ENCODE measurements around the gene GXYLT1. TPM values are rescaled to one million over a fixed set of nuclear protein-coding genes. Genes with fewer than 3 reads are reported as not detected.

The GXYLT1 gene
- total and polyA plus RNA-seq, 2 experiments from 2014 or later = 3.9 to 13.4 TPM

- no peaks in the 10 kb centered on the region for H3K36me3 ChIP-seq (ENCODE audit: insufficient read depth)
- no peaks in the 10 kb centered on the region for H3K79me2 ChIP-seq (replicated peaks; ENCODE audit: insufficient read depth)
- no peak overlapping the region for H3K4me3 ChIP-seq
- Mint-ChIP-seq H3K27me3 (ENCODE audit: insufficient read depth, low read depth, poor library complexity) (no peaks in the 10 kb centered on the region), H3K9me3 (no peaks in the 10 kb centered on the region), H3K27ac (no peak overlapping the region), H3K36me3 (ENCODE audit: low read depth) (no peaks in the 10 kb centered on the region), H3K4me1 (peaks cover 12% of the 10 kb centered on the region; the same call in 2 of the 3 replicates), H3K4me3 (no peak overlapping the region)
- no peak overlapping the region for H3K4me2 ChIP-seq
- ATAC-seq = no peak
- peaks cover 11% of the 10 kb centered on the region for H3K4me1 ChIP-seq (ENCODE audit: insufficient read depth)
- peaks cover 4% of the 10 kb centered on the region; the same call in 1 of the 2 replicates for H3K9me2 ChIP-seq (ENCODE audit: insufficient read depth)
- DNase-seq (ENCODE audit: low spot score) = no peak
- no peak overlapping the region for H2AFZ ChIP-seq
- no peak overlapping the region for H3K27ac ChIP-seq (ENCODE audit: low read depth)
- H3F3A ChIP-seq (replicated peaks; ENCODE audit: low read depth) = no peaks in the 10 kb centered on the region
- no peak for TF ChIP-seq ETS1 (IDR thresholded peaks at IDR 0.05)
- TF ChIP-seq JUNB (IDR thresholded peaks at IDR 0.05; ENCODE audit: unreplicated experiment) = no peak
- no peak for TF ChIP-seq ZNF114 (CRISPR knock-in tag; IDR thresholded peaks at IDR 0.05)
- no peak for TF ChIP-seq NANOG (IDR thresholded peaks at IDR 0.05; ENCODE audit: borderline replicate concordance)
- TF ChIP-seq ZNF331 (CRISPR knock-in tag; IDR thresholded peaks at IDR 0.05; ENCODE audit: low read depth) = no peak
- no peak for TF ChIP-seq EZH2 (IDR thresholded peaks at IDR 0.05; ENCODE audit: low read depth, unreplicated experiment)
- no peak for TF ChIP-seq REST (IDR thresholded peaks at IDR 0.05; ENCODE audit: unreplicated experiment)
- no peak for TF ChIP-seq EZH2phosphoT487 (IDR thresholded peaks at IDR 0.05; ENCODE audit: unreplicated experiment)
- no peak for TF ChIP-seq CREB1 (CRISPR knock-in tag; IDR thresholded peaks at IDR 0.05; ENCODE audit: low read depth)
- no peak for TF ChIP-seq STAT1 (IDR thresholded peaks at IDR 0.05; ENCODE audit: unreplicated experiment)
- TF ChIP-seq, protein P1, sequence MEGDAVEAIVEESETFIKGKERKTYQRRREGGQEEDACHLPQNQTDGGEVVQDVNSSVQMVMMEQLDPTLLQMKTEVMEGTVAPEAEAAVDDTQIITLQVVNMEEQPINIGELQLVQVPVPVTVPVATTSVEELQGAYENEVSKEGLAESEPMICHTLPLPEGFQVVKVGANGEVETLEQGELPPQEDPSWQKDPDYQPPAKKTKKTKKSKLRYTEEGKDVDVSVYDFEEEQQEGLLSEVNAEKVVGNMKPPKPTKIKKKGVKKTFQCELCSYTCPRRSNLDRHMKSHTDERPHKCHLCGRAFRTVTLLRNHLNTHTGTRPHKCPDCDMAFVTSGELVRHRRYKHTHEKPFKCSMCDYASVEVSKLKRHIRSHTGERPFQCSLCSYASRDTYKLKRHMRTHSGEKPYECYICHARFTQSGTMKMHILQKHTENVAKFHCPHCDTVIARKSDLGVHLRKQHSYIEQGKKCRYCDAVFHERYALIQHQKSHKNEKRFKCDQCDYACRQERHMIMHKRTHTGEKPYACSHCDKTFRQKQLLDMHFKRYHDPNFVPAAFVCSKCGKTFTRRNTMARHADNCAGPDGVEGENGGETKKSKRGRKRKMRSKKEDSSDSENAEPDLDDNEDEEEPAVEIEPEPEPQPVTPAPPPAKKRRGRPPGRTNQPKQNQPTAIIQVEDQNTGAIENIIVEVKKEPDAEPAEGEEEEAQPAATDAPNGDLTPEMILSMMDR (conservative IDR thresholded peaks at IDR 0.05; ENCODE audit: low read depth in 2 of 2) = no peak
- no peak for TF ChIP-seq ZNF462 (CRISPR knock-in tag; IDR thresholded peaks at IDR 0.05)
- no peak for TF ChIP-seq POLR2AphosphoS5 (IDR thresholded peaks at IDR 0.05; ENCODE audit: low read depth)
- H4K20me1 ChIP-seq (replicated peaks; ENCODE audit: insufficient read depth) = no peaks in the 10 kb centered on the region
- no peaks in the 10 kb centered on the region for H3K27me3 ChIP-seq (ENCODE audit: insufficient read depth)
Measured at GRCh38 chr12:42182394-42182793, 37.7 kb upstream of the GXYLT1 start.
